ENCODE data around the gene RASSF4.

The RASSF4 gene

DNA sequence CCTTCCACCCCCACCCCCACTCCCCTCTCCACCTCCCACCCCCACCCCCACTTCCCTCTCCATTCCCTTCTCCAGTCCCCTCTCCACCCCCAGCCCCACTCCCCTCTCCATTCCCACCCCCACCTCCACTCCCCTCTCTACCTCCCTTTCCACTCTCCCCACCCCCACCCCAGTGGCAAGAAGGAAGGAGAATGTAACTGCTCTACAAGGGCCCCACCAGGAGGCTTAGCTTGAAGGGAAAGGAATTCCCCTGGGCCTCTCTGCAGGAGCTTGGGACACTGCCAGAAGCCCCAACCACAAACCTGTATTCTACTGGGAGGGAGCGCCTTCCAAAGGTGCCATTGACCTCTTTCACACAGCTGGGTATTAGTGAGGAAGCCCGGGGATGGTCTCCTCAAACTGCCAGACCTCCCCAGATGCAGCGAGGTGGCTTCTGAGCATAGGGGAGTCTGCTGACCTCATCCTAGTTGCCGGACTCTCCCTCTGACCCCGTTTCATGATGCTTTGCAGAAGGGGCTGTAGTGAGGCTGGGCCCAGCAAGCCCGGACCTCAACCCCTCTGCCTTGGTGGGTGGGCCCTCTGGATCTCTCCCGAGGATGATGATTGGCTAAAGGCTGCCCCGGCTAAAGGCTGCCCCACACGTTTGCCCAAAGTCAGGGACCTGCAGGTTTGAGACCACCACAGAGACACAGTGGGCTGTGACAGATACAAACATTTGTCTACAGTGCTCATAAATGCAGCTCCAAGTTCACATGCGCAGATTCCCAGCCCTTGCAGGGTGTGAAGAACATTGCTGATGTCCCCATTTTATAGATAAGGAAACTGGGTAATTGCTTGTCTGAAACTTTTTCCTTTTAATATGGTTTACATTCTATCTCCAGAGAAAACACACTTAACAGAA, 16.1 kb downstream of the RASSF4 start:
- in situ Hi-C loops (cut with HindIII; ENCODE audit: low sequenced_read_pairs), result no loop called here
- TF ChIP-seq, protein P1, sequence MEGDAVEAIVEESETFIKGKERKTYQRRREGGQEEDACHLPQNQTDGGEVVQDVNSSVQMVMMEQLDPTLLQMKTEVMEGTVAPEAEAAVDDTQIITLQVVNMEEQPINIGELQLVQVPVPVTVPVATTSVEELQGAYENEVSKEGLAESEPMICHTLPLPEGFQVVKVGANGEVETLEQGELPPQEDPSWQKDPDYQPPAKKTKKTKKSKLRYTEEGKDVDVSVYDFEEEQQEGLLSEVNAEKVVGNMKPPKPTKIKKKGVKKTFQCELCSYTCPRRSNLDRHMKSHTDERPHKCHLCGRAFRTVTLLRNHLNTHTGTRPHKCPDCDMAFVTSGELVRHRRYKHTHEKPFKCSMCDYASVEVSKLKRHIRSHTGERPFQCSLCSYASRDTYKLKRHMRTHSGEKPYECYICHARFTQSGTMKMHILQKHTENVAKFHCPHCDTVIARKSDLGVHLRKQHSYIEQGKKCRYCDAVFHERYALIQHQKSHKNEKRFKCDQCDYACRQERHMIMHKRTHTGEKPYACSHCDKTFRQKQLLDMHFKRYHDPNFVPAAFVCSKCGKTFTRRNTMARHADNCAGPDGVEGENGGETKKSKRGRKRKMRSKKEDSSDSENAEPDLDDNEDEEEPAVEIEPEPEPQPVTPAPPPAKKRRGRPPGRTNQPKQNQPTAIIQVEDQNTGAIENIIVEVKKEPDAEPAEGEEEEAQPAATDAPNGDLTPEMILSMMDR (IDR thresholded peaks at IDR 0.05; ENCODE audit: low read depth, low read length), result peak; percentile 6
- DNase-seq (ENCODE audit: low read depth, low spot score), result peak; percentile 81
- H3K4me3 ChIP-seq (ENCODE audit: low read depth, low read length), result no peak overlapping the region

DNA sequence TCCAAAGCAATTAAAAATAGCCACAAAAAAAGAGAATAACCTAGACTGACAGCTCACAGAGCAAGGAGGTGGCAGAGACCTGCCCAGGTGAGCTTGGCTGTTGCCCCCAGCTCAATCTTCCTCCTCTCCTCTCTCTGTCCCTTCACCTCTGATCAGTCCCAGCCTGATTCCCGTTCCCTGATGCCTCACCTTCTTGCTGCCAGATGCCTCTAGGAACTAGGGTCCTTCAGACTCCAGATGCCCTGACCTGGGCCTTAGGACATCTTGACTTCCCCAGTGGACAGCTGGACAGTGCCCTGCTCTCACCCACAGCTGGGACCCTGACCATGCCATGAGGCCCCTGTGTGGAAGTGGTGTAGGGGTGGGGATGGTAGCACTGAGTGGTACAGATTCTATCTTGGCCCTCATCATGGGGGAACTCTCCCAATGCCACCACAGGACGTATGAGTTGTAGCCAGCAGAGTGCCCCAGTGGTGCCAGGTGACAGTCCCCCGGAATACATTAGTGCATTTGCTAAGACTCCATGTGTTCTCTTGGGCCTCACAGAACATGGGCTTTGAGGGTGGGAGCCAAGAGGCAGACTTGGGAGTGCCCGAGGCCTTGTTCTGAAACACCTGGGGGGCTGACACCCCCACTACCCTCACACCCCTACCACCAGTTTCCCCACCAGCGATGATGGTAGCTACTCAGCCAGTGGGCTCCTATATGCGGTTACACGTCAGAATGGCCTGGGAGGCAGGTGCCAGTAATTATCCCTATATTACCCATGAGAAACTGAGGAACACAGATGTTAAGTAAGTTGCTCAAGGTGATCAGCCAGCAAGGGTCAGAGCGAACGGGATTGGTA, 17.0 kb downstream of the RASSF4 start:
- in situ Hi-C loops (cut with HindIII; ENCODE audit: low sequenced_read_pairs), result no loop called here
- no peak for DNase-seq (ENCODE audit: low read depth, low spot score)
- no peak overlapping the region for H3K4me3 ChIP-seq (ENCODE audit: low read depth, low read length)
- TF ChIP-seq, protein P1 (IDR thresholded peaks at IDR 0.05; ENCODE audit: low read depth, low read length), result no peak

DNA sequence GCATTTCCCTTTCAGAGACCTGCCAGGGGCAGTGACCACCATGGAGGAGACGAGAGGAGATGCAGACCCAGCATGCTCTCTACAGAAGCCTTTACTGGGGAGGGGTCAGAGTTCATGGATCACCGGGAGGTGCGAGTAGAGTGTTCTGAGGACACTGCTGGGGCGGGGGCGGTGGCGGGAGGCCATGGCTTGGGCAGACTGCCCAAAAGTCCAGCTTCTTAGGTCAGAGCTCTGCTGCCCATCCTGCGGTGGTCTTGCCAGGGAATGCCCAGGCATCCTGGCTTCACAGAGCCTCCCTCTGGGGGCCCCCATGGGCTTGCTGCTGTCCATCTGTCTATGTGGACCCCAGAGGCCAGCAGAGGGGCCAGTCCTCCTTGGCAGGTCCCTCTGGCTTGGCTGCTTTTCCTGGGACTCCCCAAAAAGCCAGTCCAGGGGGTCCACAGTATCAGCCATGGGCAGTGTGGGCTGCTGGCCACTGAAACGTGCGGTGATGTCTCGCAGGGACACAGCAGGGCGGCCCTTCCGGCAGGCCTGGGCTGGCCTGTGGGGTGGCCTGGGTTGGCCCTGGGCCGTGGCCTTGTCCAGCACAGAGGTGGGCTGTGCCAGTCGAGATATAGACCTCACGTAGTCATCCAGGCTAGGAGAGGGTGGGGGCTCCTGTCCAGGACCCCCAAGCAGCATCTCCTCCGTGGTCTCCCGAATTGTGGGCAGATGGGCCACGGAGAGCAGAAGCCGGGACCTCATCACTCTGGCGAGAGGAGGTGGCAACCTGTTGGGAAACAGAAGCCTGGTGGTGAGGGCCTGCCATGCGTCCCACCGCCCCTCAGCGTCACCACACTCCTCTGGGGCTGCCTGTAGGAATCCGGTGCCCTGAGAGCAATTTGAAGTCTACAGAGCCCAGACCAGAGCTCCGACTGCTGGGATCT, 17.9 kb downstream of the RASSF4 start:
- DNase-seq (ENCODE audit: low read depth, low spot score), result no peak
- in situ Hi-C loops (cut with HindIII; ENCODE audit: low sequenced_read_pairs), result no loop called here
- H3K4me3 ChIP-seq (ENCODE audit: low read depth, low read length), result peak overlapping the region; percentile 49
- TF ChIP-seq, protein P1 (IDR thresholded peaks at IDR 0.05; ENCODE audit: low read depth, low read length), result no peak

DNA sequence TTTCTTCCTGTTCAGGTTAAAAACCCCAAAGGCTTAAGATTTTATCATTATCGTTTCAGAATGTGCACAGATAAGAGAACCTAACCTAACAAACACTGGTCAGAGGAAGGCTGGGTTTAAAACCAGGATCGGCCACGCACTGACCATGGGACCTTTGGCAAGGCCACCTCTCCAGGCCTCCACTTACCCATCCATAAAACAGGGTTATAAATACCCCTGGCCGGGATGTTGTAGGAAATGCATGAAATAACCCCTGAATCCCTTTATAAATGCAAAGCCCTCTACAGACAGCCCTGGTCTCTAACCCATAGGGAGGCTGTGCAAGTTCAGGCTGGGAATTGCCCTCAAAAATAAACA, 18.6 kb downstream of the RASSF4 start:
- peak overlapping the region; percentile 49 for H3K4me3 ChIP-seq (ENCODE audit: low read depth, low read length)

DNA sequence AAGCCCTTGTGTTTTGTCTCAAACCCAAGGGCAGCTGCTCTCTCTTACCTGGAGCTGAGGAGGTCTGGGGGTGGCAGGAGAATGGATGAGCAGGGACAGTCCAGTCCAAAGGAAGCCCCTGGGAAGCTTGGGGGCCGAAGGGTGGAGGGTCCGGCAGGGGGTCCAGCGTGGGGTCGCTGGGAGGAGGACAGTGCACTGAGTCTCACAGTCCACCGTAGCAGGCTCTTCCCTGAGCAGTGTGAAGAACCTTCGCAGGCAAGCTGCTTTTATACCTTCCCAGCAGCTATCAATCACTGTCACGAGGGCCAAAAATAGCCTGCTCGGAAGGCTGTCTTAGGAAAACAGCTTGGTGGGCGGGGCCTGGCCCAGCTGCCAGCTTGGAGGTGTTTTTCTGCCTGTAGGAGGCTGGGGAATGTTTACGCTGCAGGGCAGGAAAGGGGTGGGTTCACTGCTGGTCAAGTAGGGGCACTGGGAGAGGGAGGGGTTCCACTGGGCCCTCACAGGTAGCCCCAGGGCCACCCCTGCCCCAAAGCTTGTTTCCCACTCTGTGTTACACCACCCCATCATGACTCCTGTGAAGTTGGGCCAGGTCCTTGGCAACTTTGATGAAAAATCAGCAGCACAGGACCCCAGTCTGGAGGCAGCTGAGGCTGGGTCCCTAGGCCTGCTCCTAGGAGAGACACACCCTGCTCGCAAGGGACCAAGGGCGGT, 19.1 kb downstream of the RASSF4 start, which contains the start of gene DEPP1:
Gene DEPP1, minus strand, starts transcription at position 240 of the 711 bp plus-strand sequence. CDS start 779 bp downstream, outside the sequence.
- TF ChIP-seq, protein P1 (IDR thresholded peaks at IDR 0.05; ENCODE audit: low read depth, low read length), result no peak
- H3K4me3 ChIP-seq (ENCODE audit: low read depth, low read length), result peak within 1 kb of the TSS; percentile 49
- DNase-seq (ENCODE audit: low read depth, low spot score), result peak; percentile 92
- in situ Hi-C loops (cut with HindIII; ENCODE audit: low sequenced_read_pairs), result no loop called here

More for the DNA sequence above, 18.6 kb downstream of the RASSF4 start:
- TF ChIP-seq, protein P1 (IDR thresholded peaks at IDR 0.05; ENCODE audit: low read depth, low read length), result no peak
- no peak for DNase-seq (ENCODE audit: low read depth, low spot score)
- in situ Hi-C loops (cut with HindIII; ENCODE audit: low sequenced_read_pairs), result no loop called here
